IMR-90 (cell line): ENCODE results near the gene PUS3. TPM values are rescaled to one million over a fixed set of nuclear protein-coding genes. Genes with fewer than 3 reads are reported as not detected.

ENCODE experiments used
- ATAC-seq: fragments of 200-7000 bp; cut with Tn5 transposase; 2 replicates; pipeline ENCODE4 v1.9.1; 2020; ENCODE audit warnings: low read depth, mild to moderate bottlenecking, moderate library complexity
- BruUV-seq: library from RNA; stranded (reverse); fragments of 400-500 nt; replicated peaks from 2 replicates; lab custom pipeline; 2021; lab: Mats Ljungman, UMichigan
- CTCF ChIA-PET: fragments of 300-600 bp; formaldehyde crosslinking; extraction: SDS; loops from one replicate; lab custom pipeline; 2021; ENCODE audit warnings: antibody characterized with exemption; lab: Yijun Ruan, JAX
- POLR2A ChIA-PET: fragments of 300-600 bp; sonication (Branson Sonifier 250); formaldehyde crosslinking; loops from one replicate; lab custom pipeline; 2022; ENCODE audit warnings: antibody characterized with exemption; ENCODE audit not compliant: unreplicated experiment; lab: Charles Lee
- DNase-seq: peaks from one replicate; pipeline ENCODE4 v3.0.0; 2013
- H2AFZ ChIP-seq: replicated peaks from 2 replicates; pipeline ENCODE3; 2013; ENCODE audit warnings: low read length, mild to moderate bottlenecking; ENCODE audit not compliant: poor library complexity
- H2AK5ac ChIP-seq: 2 replicates; pipeline ENCODE4 v1.6.1; 2013; ENCODE audit warnings: low read depth, low read length, inconsistent platforms
- H2AK9ac ChIP-seq: replicated peaks from 2 replicates; pipeline ENCODE3; 2013; ENCODE audit warnings: mild to moderate bottlenecking, low read depth, low read length, moderate library complexity; ENCODE audit not compliant: poor library complexity
- H2BK120ac ChIP-seq: 2 replicates; pipeline ENCODE4 v1.6.1; 2013; ENCODE audit warnings: low read depth, low read length, inconsistent platforms
- H2BK15ac ChIP-seq: 3 replicates; pipeline ENCODE4 v1.6.1; 2013; ENCODE audit warnings: low read depth, low read length, inconsistent platforms
- H2BK20ac ChIP-seq: 2 replicates; pipeline ENCODE4 v1.6.1; 2013; ENCODE audit warnings: low read depth, mild to moderate bottlenecking, inconsistent platforms, low read length, moderate library complexity
- H2BK5ac ChIP-seq: 2 replicates; pipeline ENCODE4 v1.6.1; 2013; ENCODE audit warnings: mild to moderate bottlenecking, low read depth, low read length, inconsistent platforms; ENCODE audit not compliant: poor library complexity, severe bottlenecking
- H3K14ac ChIP-seq: replicated peaks from 2 replicates; pipeline ENCODE4 v1.6.1; 2013; ENCODE audit warnings: low read depth, low read length, inconsistent platforms
- H3K18ac ChIP-seq: 2 replicates; pipeline ENCODE4 v1.6.1; 2013; ENCODE audit warnings: low read depth, low read length, control low read depth
- H3K23ac ChIP-seq: 2 replicates; pipeline ENCODE4 v1.6.1; 2013; ENCODE audit warnings: low read depth, low read length, inconsistent platforms
- H3K27ac ChIP-seq: 2 replicates; pipeline ENCODE4 v1.5.1; 2013; ENCODE audit warnings: mild to moderate bottlenecking, control low read depth, low read length; ENCODE audit not compliant: insufficient read depth
- H3K27me3 ChIP-seq: 2 replicates; pipeline ENCODE4 v1.6.1; 2013; ENCODE audit warnings: low read length; ENCODE audit not compliant: control insufficient read depth, insufficient read depth
- H3K36me3 ChIP-seq: 2 replicates; pipeline ENCODE4 v1.6.1; 2013; ENCODE audit warnings: low read length, mixed read lengths; ENCODE audit not compliant: control insufficient read depth, insufficient read depth
- H3K4ac ChIP-seq: 2 replicates; pipeline ENCODE4 v1.6.1; 2013; ENCODE audit warnings: low read depth, low read length, inconsistent platforms
- H3K4me1 ChIP-seq: 2 replicates; pipeline ENCODE4 v1.6.1; 2013; ENCODE audit warnings: low read length, mixed read lengths; ENCODE audit not compliant: control insufficient read depth, insufficient read depth
- H3K4me2 ChIP-seq: 2 replicates; pipeline ENCODE4 v1.6.1; 2013; ENCODE audit warnings: low read depth, mild to moderate bottlenecking, control low read depth, low read length, moderate library complexity
- H3K4me3 ChIP-seq: 2 replicates; pipeline ENCODE4 v1.5.1; 2013; ENCODE audit warnings: low read depth, mild to moderate bottlenecking, control low read depth, low read length, moderate library complexity; ENCODE audit not compliant: insufficient read depth
- H3K56ac ChIP-seq: 2 replicates; pipeline ENCODE4 v1.6.1; 2013; ENCODE audit warnings: low read length, inconsistent platforms; ENCODE audit not compliant: insufficient read depth; ENCODE audit errors: extremely low read depth
- H3K79me1 ChIP-seq, 2 experiments: 2 replicates each; pipeline ENCODE4 v1.6.1; 2013; ENCODE audit warnings: low read length in 2 of 2, inconsistent platforms in 1 of 2, low read depth in 1 of 2
- H3K9ac ChIP-seq: 2 replicates; pipeline ENCODE4 v1.6.1; 2013; ENCODE audit warnings: low read depth, low read length, control low read depth
- H3K9me1 ChIP-seq: 2 replicates; pipeline ENCODE4 v1.6.1; 2013; ENCODE audit warnings: low read length, inconsistent platforms; ENCODE audit not compliant: insufficient read depth
- H3K9me3 ChIP-seq: 2 replicates; pipeline ENCODE4 v1.6.1; 2013; ENCODE audit warnings: low read length; ENCODE audit not compliant: control insufficient read depth, insufficient read depth
- H4K20me1 ChIP-seq: 2 replicates; pipeline ENCODE4 v1.6.1; 2013; ENCODE audit warnings: low read length, inconsistent platforms; ENCODE audit not compliant: insufficient read depth
- H4K5ac ChIP-seq: 2 replicates; pipeline ENCODE4 v1.6.1; 2013; ENCODE audit warnings: mild to moderate bottlenecking, low read depth, low read length, control low read depth
- H4K8ac ChIP-seq, 2 experiments: 2 replicates each; pipeline ENCODE4 v1.6.1; 2013; ENCODE audit warnings: low read depth in 2 of 2, low read length in 2 of 2, control low read depth in 1 of 2, inconsistent platforms in 1 of 2
- H4K91ac ChIP-seq: 2 replicates; pipeline ENCODE4 v1.6.1; 2013; ENCODE audit warnings: low read depth, low read length, inconsistent platforms; ENCODE audit not compliant: insufficient read depth
- CEBPB ChIP-seq: IDR thresholded peaks from 2 replicates; pipeline ENCODE4 v1.6.1; 2012; ENCODE audit warnings: low read depth, low read length, improper control_type of control experiment
- CHD1 ChIP-seq: IDR thresholded peaks from 2 replicates; pipeline ENCODE4 v1.6.1; 2012; ENCODE audit warnings: low read depth, low read length, improper control_type of control experiment
- MAFK ChIP-seq: IDR thresholded peaks from 2 replicates; pipeline ENCODE4 v1.6.1; 2012; ENCODE audit warnings: low read depth, low read length, improper control_type of control experiment
- NFE2L2 ChIP-seq: fragments of 150-350 bp; IDR thresholded peaks from 2 replicates; pipeline ENCODE4 v1.6.1; 2016; ENCODE audit warnings: low read depth, mild to moderate bottlenecking, low read length
- POLR2A ChIP-seq: IDR thresholded peaks from 2 replicates; pipeline ENCODE4 v1.6.1; 2012; ENCODE audit warnings: mild to moderate bottlenecking, low read depth, low read length
- RAD21 ChIP-seq: IDR thresholded peaks from 2 replicates; pipeline ENCODE4 v1.6.1; 2012; ENCODE audit warnings: low read length, improper control_type of control experiment
- RCOR1 ChIP-seq: IDR thresholded peaks from 2 replicates; pipeline ENCODE4 v1.6.1; 2012; ENCODE audit warnings: mild to moderate bottlenecking, low read length, improper control_type of control experiment; ENCODE audit not compliant: insufficient replicate concordance
- RFX5 ChIP-seq: IDR thresholded peaks from 2 replicates; pipeline ENCODE4 v1.8.0; 2012; ENCODE audit warnings: low read depth, mild to moderate bottlenecking, low read length, moderate library complexity
- SMC3 ChIP-seq: fragments of 150-350 bp; IDR thresholded peaks from 2 replicates; pipeline ENCODE4 v1.6.1; 2016; ENCODE audit warnings: low read depth, mild to moderate bottlenecking, antibody characterized with exemption, low read length, moderate library complexity
- WGBS, 2 experiments: methylation state at CpG; one replicate each; pipeline versions ENCODE4 v1.1.5 to v1.1.7; 2013; ENCODE audit warnings: missing lambda C conversion rate in 2 of 2; ENCODE audit not compliant: insufficient read length in 1 of 2; ENCODE audit errors: extremely low coverage in 2 of 2; 5-methylcytosine and 5-hydroxymethylcytosine counted together
- dilution Hi-C: fragments of 300-500 bp; cut with HindIII; formaldehyde crosslinking; loops from one replicate; pipeline ENCODE4 v1.14.3; 2018; ENCODE audit warnings: low sequenced_read_pairs; ENCODE audit not compliant: unreplicated experiment
- in situ Hi-C: fragments of 300-500 bp; cut with MboI; formaldehyde crosslinking; loops from 3 replicates; pipeline ENCODE4 v1.14.3; 2019; ENCODE audit warnings: low sequenced_read_pairs, inconsistent platforms, mixed read lengths
- intact Hi-C: fragments of 100-400 bp; cut with micrococcal nuclease; formaldehyde crosslinking; loops from 2 replicates; pipeline ENCODE4 v1.10.0; 2022
- polyA plus RNA-seq, 3 experiments: library from polyadenylated mRNA; depleted of rRNA; stranded (reverse); fragments of >200 nt; gene quantifications; 2 replicates each; pipeline ENCODE4 v1.2.3, GENCODE V29; 2012; ENCODE audit warnings: low replicate concordance in 1 of 3
- total RNA-seq: library from RNA; depleted of rRNA; stranded (reverse); fragments of >200 nt; gene quantifications from 2 replicates; pipeline ENCODE4 v1.2.3, GENCODE V29; 2012

PUS3 gene
- total and polyA plus RNA-seq, 2 of the 4 experiments (the other 2 are of a cell fraction): 6.1 to 11.7 TPM

GRCh38 chr11:125930076-125930450 lies 27.1 kb upstream of the PUS3 start:
- H3K9me1 ChIP-seq: no peaks in the 10 kb centered on the region
- no peaks in the 10 kb centered on the region for H3K36me3 ChIP-seq
- no peak overlapping the region for H3K23ac ChIP-seq
- H4K20me1 ChIP-seq: no peaks in the 10 kb centered on the region
- no peak overlapping the region for H3K9ac ChIP-seq
- H4K91ac ChIP-seq: no peak overlapping the region
- no peak overlapping the region for H2AK5ac ChIP-seq
- H3K18ac ChIP-seq: no peak overlapping the region
- H3K4me3 ChIP-seq: no peak overlapping the region
- no peak overlapping the region for H2BK15ac ChIP-seq
- H2BK5ac ChIP-seq: no peak overlapping the region
- H4K5ac ChIP-seq: no peak overlapping the region
- no peak overlapping the region for H2BK120ac ChIP-seq
- H3K79me1 ChIP-seq: no peaks in the 10 kb centered on the region
- ATAC-seq: no peak
- H4K8ac ChIP-seq: no peak overlapping the region
- intact Hi-C loops: no loop called here
- H3K14ac ChIP-seq: no peak overlapping the region
- no peak overlapping the region for H3K27ac ChIP-seq
- no peak for TF ChIP-seq SMC3
- no peak for TF ChIP-seq CHD1
- no peak for TF ChIP-seq RFX5
- TF ChIP-seq MAFK: no peak
- TF ChIP-seq CEBPB: no peak
- TF ChIP-seq NFE2L2: no peak
- no peak for TF ChIP-seq POLR2A
- no peak for TF ChIP-seq RAD21
- no peak for TF ChIP-seq RCOR1
- no peak for DNase-seq
- WGBS, 2 experiments: 90% methylated on average over 2 of the region's 11 CpGs; no CpG with 5 or more reads in 1 of the 2 experiments
- CTCF ChIA-PET: no interaction called here
- no TSS peak for BruUV-seq
- H3K56ac ChIP-seq: no peak overlapping the region
- H3K27me3 ChIP-seq: peaks cover 47% of the 10 kb centered on the region
- H3K4me2 ChIP-seq: no peak overlapping the region
- in situ Hi-C loops: no loop called here
- POLR2A ChIA-PET: no interaction called here
- no peak overlapping the region for H3K4ac ChIP-seq
- no peak overlapping the region for H2AFZ ChIP-seq
- no peaks in the 10 kb centered on the region for H3K4me1 ChIP-seq
- no peak overlapping the region for H2AK9ac ChIP-seq
- dilution Hi-C loops: no loop called here
- H2BK20ac ChIP-seq: no peak overlapping the region
- H3K9me3 ChIP-seq: no peaks in the 10 kb centered on the region
